SK-N-SH (cell line): ENCODE results near the gene BEST2. TPM values are rescaled to one million over a fixed set of nuclear protein-coding genes. Genes with fewer than 3 reads are reported as not detected.

Source experiments
- CTCF ChIA-PET: fragments of 300-600, 350-600 bp; formaldehyde crosslinking; extraction: SDS; loops from one replicate; lab custom pipeline; 2021; lab: Yijun Ruan, JAX
- POLR2A ChIA-PET: fragments of 350-600 bp; sonication (Branson Sonifier 250); formaldehyde crosslinking; extraction: SDS; loops from one replicate; lab custom pipeline; 2020; ENCODE audit warnings: antibody characterized with exemption, inconsistent platforms; lab: Yijun Ruan, JAX
- DNase-seq: peaks from one replicate; pipeline ENCODE4 v3.0.0; 2012
- H2AFZ ChIP-seq: fragments of 200-600 bp; sonication (generic); 2 replicates; pipeline ENCODE4 v1.8.1; 2016; ENCODE audit warnings: antibody characterized with exemption, mild to moderate bottlenecking, low read depth
- H3F3A ChIP-seq: fragments of 200-600 bp; sonication (generic); replicated peaks from 2 replicates; pipeline ENCODE3; 2016; ENCODE audit warnings: antibody characterized with exemption, mild to moderate bottlenecking; ENCODE audit not compliant: insufficient read depth
- H3K27ac ChIP-seq, 2 experiments: fragments of 200-500 bp in 1 of 2; fragments of 200-600 bp in 1 of 2; sonication (Bioruptor generic) in 1 of 2; sonication (generic), shearing (Covaris generic) in 1 of 2; 2 replicates each; pipeline versions ENCODE4 v1.5.1 to v1.6.1; 2014 to 2016; ENCODE audit warnings: low read depth in 2 of 2, inconsistent platforms in 1 of 2, low read length in 1 of 2, mild to moderate bottlenecking in 1 of 2, mixed read lengths in 1 of 2
- H3K27me3 ChIP-seq: fragments of 200-600 bp; sonication (generic), shearing (Covaris generic); 2 replicates; pipeline ENCODE4 v1.6.1; 2016; ENCODE audit warnings: mixed run types; ENCODE audit not compliant: insufficient read depth
- H3K36me3 ChIP-seq, 2 experiments: fragments of 200-500 bp in 1 of 2; fragments of 200-600 bp in 1 of 2; sonication (Bioruptor generic) in 1 of 2; sonication (generic) in 1 of 2; replicated peaks in 1 of 2; 2 replicates each; pipeline versions ENCODE3 to v1.5.1; 2014 to 2016; ENCODE audit warnings: low read length in 1 of 2, mild to moderate bottlenecking in 1 of 2; ENCODE audit not compliant: insufficient read depth in 2 of 2, control insufficient read depth in 1 of 2
- H3K4me1 ChIP-seq, 2 experiments: fragments of 200-500 bp in 1 of 2; fragments of 200-600 bp in 1 of 2; sonication (Bioruptor generic) in 1 of 2; sonication (generic), shearing (Covaris generic) in 1 of 2; 2 replicates each; pipeline versions ENCODE4 v1.5.1 to v1.6.1; 2014 to 2016; ENCODE audit warnings: low read depth in 1 of 2, low read length in 1 of 2, mixed run types in 1 of 2; ENCODE audit not compliant: insufficient read depth in 2 of 2, control insufficient read depth in 1 of 2
- H3K4me2 ChIP-seq: fragments of 200-600 bp; sonication (generic), shearing (Covaris generic); 2 replicates; pipeline ENCODE4 v1.6.1; 2017; ENCODE audit warnings: mixed run types
- H3K4me3 ChIP-seq, 2 experiments: fragments of 200-500 bp in 1 of 2; fragments of 200-600 bp in 1 of 2; sonication (Bioruptor generic) in 1 of 2; sonication (generic), shearing (Covaris generic) in 1 of 2; 2 replicates each; pipeline versions ENCODE4 v1.5.1 to v1.8.1; 2014 to 2016; ENCODE audit warnings: low read depth in 2 of 2, inconsistent platforms in 1 of 2, low read length in 1 of 2, mild to moderate bottlenecking in 1 of 2, mixed read lengths in 1 of 2, moderate library complexity in 1 of 2
- H3K79me2 ChIP-seq: fragments of 200-600 bp; sonication (generic); 2 replicates; pipeline ENCODE4 v1.8.1; 2017; ENCODE audit warnings: mild to moderate bottlenecking; ENCODE audit not compliant: insufficient read depth
- H3K9ac ChIP-seq: fragments of 200-600 bp; sonication (generic); 2 replicates; pipeline ENCODE4 v1.6.1; 2017; ENCODE audit warnings: mixed run types
- H3K9me2 ChIP-seq: fragments of 200-600 bp; sonication (generic); 2 replicates; pipeline ENCODE4 v1.6.1; 2017; ENCODE audit warnings: mixed run types
- H3K9me3 ChIP-seq: fragments of 200-600 bp; sonication (generic); 2 replicates; pipeline ENCODE4 v1.6.1; 2017; ENCODE audit warnings: mixed run types, mild to moderate bottlenecking, moderate library complexity
- H4K20me1 ChIP-seq: fragments of 200-600 bp; sonication (generic); 2 replicates; pipeline ENCODE4 v1.6.1; 2017; ENCODE audit warnings: mild to moderate bottlenecking, mixed run types; ENCODE audit not compliant: insufficient read depth
- CHD2 ChIP-seq: fragments of 150-350 bp; IDR thresholded peaks from 2 replicates; pipeline ENCODE4 v1.6.1; 2018; ENCODE audit warnings: low read length; ENCODE audit not compliant: partially characterized antibody
- ELF1 ChIP-seq: IDR thresholded peaks from 2 replicates; pipeline ENCODE4 v1.4.0; 2012
- EP300 ChIP-seq, 2 experiments: IDR thresholded peaks; 2 replicates each; pipeline versions ENCODE4 v1.4.0 to v1.6.1; 2012; ENCODE audit warnings: borderline replicate concordance in 1 of 2, low read depth in 1 of 2, low read length in 1 of 2
- FOXJ3 ChIP-seq: sonication (generic); formaldehyde crosslinking; IDR thresholded peaks from 2 replicates; pipeline ENCODE4 v1.5.1; 2020; ENCODE audit warnings: mild to moderate bottlenecking, missing genetic modification reagents
- GATA2 ChIP-seq: sonication (generic); formaldehyde crosslinking; IDR thresholded peaks from 2 replicates; pipeline ENCODE4 v1.5.0; 2020; ENCODE audit warnings: mild to moderate bottlenecking, missing genetic modification reagents
- MXI1 ChIP-seq: IDR thresholded peaks from 2 replicates; pipeline ENCODE4 v1.6.1; 2012; ENCODE audit warnings: mild to moderate bottlenecking, low read depth, low read length, improper control_type of control experiment
- NFIC ChIP-seq: IDR thresholded peaks from 2 replicates; pipeline ENCODE4 v1.4.0; 2012; ENCODE audit warnings: borderline replicate concordance
- NRF1 ChIP-seq: IDR thresholded peaks from 2 replicates; pipeline ENCODE4 v1.6.1; 2012; ENCODE audit warnings: low read depth, mild to moderate bottlenecking, low read length
- POLR2AphosphoS5 ChIP-seq: IDR thresholded peaks from 2 replicates; pipeline ENCODE4 v1.6.1; 2012; ENCODE audit warnings: low read depth, low read length
- RAD21 ChIP-seq: IDR thresholded peaks from 2 replicates; pipeline ENCODE4 v1.6.1; 2012; ENCODE audit warnings: mild to moderate bottlenecking, low read length
- RXRA ChIP-seq: IDR thresholded peaks from 2 replicates; pipeline ENCODE4 v1.4.0; 2012; ENCODE audit warnings: low read depth, mild to moderate bottlenecking, borderline replicate concordance
- SIN3A ChIP-seq: IDR thresholded peaks from 2 replicates; pipeline ENCODE4 v1.6.1; 2012; ENCODE audit warnings: low read depth, mild to moderate bottlenecking, low read length, moderate library complexity, borderline replicate concordance
- SMC3 ChIP-seq: IDR thresholded peaks from 2 replicates; pipeline ENCODE4 v1.6.1; 2012; ENCODE audit warnings: low read depth, low read length, improper control_type of control experiment
- TEAD4 ChIP-seq: IDR thresholded peaks from 2 replicates; pipeline ENCODE4 v1.4.0; 2012; ENCODE audit warnings: mild to moderate bottlenecking, borderline replicate concordance; ENCODE audit not compliant: insufficient read depth
- WGBS: methylation state at CpG from one replicate; pipeline ENCODE4 v1.1.6; 2017; ENCODE audit warnings: low lambda C conversion rate; 5-methylcytosine and 5-hydroxymethylcytosine counted together
- polyA plus RNA-seq, 3 experiments: library from polyadenylated mRNA; depleted of rRNA; stranded (reverse); fragments of >200 nt; gene quantifications; 2 replicates each; pipeline ENCODE4 v1.2.3, GENCODE V29; 2012
- TF ChIP-seq, protein P1 (sequence below): IDR thresholded peaks from 2 replicates; pipeline ENCODE4 v1.4.0; 2012; ENCODE audit warnings: low read depth
- TF ChIP-seq, protein P2 (sequence below): fragments of 200-600 bp; sonication (generic); IDR thresholded peaks from 2 replicates; pipeline ENCODE4 v1.6.1; 2017; ENCODE audit warnings: antibody characterized with exemption, mild to moderate bottlenecking, moderate library complexity
- TF ChIP-seq, protein P3 (sequence below): IDR thresholded peaks from 2 replicates; pipeline ENCODE4 v1.4.0; 2012; ENCODE audit warnings: low read depth, borderline replicate concordance
- TF ChIP-seq, protein P4 (sequence below): fragments of 150-350 bp; IDR thresholded peaks from 2 replicates; pipeline ENCODE4 v1.6.1; 2016; ENCODE audit warnings: mild to moderate bottlenecking, low read depth, low read length

BEST2 gene
- polyA plus RNA-seq, 1 of the 3 experiments (the other 2 are of a cell fraction): not detected

DNA sequence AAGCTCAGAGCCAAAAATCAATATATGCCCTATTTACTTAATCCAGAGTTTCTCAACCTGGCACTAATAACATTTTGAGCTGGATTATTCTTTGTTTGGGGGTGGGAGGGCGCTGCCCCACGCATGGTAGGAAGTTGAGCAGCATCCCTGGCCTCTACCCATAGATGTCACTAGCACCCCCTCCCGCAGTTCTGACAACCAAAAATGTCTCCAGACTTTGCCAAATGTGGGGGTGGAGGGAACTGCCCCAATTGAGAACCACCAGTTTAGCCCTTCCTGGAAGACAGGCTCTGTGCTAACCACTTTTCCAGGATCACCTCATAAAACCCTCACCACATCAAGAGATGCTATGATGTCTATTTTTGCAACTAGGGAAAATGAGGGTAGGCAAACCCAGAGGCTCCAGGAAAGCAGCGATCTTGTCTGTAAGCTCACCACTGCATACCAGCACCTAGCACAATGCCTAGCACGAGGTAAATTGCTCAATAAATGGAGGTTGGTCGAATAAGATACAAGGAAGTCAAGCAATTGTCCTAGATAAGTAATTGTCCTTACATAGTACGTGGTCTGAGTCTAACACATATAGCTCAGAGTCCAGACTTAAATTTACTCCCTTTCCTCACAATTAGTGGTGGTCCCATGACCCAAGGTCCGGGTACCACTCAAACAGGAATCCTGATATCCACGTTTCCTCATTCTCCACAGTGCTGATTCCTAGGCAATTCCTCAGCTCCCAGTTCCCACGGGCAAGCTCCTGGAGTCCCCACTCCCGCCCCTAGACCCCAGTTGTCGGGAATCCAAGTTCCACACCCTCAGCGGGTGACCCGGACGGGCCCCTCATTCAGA is 18.0 kb upstream of the BEST2 start:
- Histone ChIP-seq H3K27ac (peak overlapping the region; percentile 84 to 89), H3K4me1 (peaks cover 11 to 29% of the 10 kb centered on the region in 2 experiments; a peak in 1 of 4 replicates), H3K36me3 (peaks cover 19 to 24% of the 10 kb centered on the region in 2 experiments), H3K9ac (peak overlapping the region; percentile 98), H3K79me2 (peaks cover 70% of the 10 kb centered on the region), H3K4me2 (peak overlapping the region; percentile 92), H2AFZ (peak overlapping the region; percentile 58; the same call in 1 of the 2 replicates), H4K20me1 (peaks cover 39% of the 10 kb centered on the region), H3K4me3 (peak overlapping the region; percentile 87 to 90), H3F3A (peaks cover 26% of the 10 kb centered on the region), H3K9me2 (no peaks in the 10 kb centered on the region), H3K9me3 (no peaks in the 10 kb centered on the region), H3K27me3 (no peaks in the 10 kb centered on the region)
- peak; percentile 76 for DNase-seq
- ChIA-PET CTCF (interaction anchor here (1.2 to 23.9 kb wide), 8 partner anchors 10 to 113 kb away, joined by 3 to 273 read pairs (median 8); partner anchors contain the start of gene TNPO2), POLR2A (interaction anchor here (1.3 to 1.6 kb wide), 2 partner anchors 10 to 33 kb away, joined by 3 to 6 read pairs; partner anchors contain the start of gene TNPO2)
- TF ChIP-seq, protein P1, sequence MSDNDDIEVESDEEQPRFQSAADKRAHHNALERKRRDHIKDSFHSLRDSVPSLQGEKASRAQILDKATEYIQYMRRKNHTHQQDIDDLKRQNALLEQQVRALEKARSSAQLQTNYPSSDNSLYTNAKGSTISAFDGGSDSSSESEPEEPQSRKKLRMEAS: 0 out of 2 replicates have a peak, but pooled peaks have one; percentile 18
- no peak for TF ChIP-seq RXRA
- TF ChIP-seq, protein P2, sequence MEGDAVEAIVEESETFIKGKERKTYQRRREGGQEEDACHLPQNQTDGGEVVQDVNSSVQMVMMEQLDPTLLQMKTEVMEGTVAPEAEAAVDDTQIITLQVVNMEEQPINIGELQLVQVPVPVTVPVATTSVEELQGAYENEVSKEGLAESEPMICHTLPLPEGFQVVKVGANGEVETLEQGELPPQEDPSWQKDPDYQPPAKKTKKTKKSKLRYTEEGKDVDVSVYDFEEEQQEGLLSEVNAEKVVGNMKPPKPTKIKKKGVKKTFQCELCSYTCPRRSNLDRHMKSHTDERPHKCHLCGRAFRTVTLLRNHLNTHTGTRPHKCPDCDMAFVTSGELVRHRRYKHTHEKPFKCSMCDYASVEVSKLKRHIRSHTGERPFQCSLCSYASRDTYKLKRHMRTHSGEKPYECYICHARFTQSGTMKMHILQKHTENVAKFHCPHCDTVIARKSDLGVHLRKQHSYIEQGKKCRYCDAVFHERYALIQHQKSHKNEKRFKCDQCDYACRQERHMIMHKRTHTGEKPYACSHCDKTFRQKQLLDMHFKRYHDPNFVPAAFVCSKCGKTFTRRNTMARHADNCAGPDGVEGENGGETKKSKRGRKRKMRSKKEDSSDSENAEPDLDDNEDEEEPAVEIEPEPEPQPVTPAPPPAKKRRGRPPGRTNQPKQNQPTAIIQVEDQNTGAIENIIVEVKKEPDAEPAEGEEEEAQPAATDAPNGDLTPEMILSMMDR: peak; percentile 54
- no peak for TF ChIP-seq NFIC
- WGBS: 1% methylated on average over 15 of the region's 15 CpGs

DNA sequence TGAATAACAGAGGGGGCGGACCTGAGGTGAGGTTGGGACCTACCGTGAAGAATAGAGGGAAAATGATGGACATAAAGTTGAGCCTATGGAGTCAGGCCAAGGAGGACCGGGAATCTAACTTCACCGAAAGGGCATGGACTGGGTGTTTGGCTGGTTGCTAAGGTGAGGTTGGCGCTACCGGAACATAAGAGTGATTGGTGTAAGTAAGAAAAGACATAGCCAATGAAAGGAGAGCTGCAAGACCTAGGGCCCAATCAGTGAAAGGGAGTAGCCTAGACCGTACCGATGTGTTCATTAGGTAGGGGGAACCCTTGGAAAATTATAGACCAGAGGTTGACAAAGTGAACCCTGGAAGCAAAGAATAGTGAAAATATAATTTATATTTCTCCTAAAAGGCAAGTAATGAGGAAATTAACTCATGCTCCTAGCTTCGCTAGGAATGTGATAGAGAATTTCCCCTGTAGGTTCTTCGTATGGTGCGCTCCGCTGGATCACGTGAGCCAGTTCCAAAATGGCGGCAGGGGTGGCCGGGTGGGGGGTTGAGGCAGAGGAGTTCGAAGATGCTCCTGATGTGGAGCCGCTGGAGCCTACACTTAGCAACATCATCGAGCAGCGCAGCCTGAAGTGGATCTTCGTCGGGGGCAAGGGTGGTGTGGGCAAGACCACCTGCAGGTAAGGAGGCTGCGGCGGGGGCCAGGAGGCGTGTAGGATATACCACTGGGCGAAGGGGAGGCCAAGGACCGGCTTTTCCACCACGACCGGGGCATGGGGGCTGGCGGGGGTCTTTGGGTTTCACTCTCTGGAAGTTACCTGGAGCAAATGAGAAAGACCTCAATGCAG is 14.4 kb upstream of the BEST2 start, which contains the start of gene GET3:
Gene GET3, plus strand, starts transcription at position 503 of the 840 bp plus-strand sequence. Its CDS starts 9 bp downstream, at position 512.
- H3K9me2 ChIP-seq: no peaks in the 10 kb centered on the region
- peak within 1 kb of the TSS; percentile 81 for H3K9ac ChIP-seq
- peak within 1 kb of the TSS; percentile 83 to 84 for H3K4me3 ChIP-seq
- H3K27me3 ChIP-seq: no peaks in the 10 kb centered on the region
- ChIA-PET CTCF (interaction anchor here (0.9 to 23.9 kb wide), 8 partner anchors 9 to 65 kb away, joined by 3 to 273 read pairs (median 4); partner anchors contain the start of genes PRDX2 and THSD8), POLR2A (interaction anchor here (0.6 to 1.2 kb wide), 7 partner anchors 10 to 54 kb away, joined by 3 to 5 read pairs (median 3); partner anchors contain the start of gene JUNB)
- H3K36me3 ChIP-seq: peaks cover 6 to 11% of the 10 kb centered on the region in 2 experiments
- peak within 1 kb of the TSS; percentile 96 for H3K4me2 ChIP-seq
- peaks cover 9 to 28% of the 10 kb centered on the region in 2 experiments; a peak in 1 of 4 replicates for H3K4me1 ChIP-seq
- H3K9me3 ChIP-seq: no peaks in the 10 kb centered on the region
- WGBS: 2% methylated on average over 20 of the region's 29 CpGs
- H3K79me2 ChIP-seq: peaks cover 42% of the 10 kb centered on the region
- peaks cover 20% of the 10 kb centered on the region for H3F3A ChIP-seq
- H2AFZ ChIP-seq: peak within 1 kb of the TSS; percentile 82
- H4K20me1 ChIP-seq: peaks cover 17% of the 10 kb centered on the region
- H3K27ac ChIP-seq: peak within 1 kb of the TSS; percentile 84 to 96
- peak; percentile 86 for DNase-seq
- TF ChIP-seq EP300 (IDR thresholded peaks at IDR 0.05; ENCODE audit: borderline replicate concordance in 1 of 2, low read depth in 1 of 2, low read length in 1 of 2) (no peak), CHD2 (peak; percentile 11), MXI1 (peak; percentile 94), SMC3 (no peak), ELF1 (no peak), GATA2 (no peak), FOXJ3 (CRISPR knock-in tag) (no peak), NRF1 (no peak), POLR2AphosphoS5 (peak; percentile 82), SIN3A (peak; percentile 75; the same call in 1 of the 2 replicates), RAD21 (no peak), TEAD4 (no peak)
- TF ChIP-seq, protein P3, sequence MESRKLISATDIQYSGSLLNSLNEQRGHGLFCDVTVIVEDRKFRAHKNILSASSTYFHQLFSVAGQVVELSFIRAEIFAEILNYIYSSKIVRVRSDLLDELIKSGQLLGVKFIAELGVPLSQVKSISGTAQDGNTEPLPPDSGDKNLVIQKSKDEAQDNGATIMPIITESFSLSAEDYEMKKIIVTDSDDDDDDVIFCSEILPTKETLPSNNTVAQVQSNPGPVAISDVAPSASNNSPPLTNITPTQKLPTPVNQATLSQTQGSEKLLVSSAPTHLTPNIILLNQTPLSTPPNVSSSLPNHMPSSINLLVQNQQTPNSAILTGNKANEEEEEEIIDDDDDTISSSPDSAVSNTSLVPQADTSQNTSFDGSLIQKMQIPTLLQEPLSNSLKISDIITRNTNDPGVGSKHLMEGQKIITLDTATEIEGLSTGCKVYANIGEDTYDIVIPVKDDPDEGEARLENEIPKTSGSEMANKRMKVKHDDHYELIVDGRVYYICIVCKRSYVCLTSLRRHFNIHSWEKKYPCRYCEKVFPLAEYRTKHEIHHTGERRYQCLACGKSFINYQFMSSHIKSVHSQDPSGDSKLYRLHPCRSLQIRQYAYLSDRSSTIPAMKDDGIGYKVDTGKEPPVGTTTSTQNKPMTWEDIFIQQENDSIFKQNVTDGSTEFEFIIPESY: no peak
- TF ChIP-seq, protein P4, sequence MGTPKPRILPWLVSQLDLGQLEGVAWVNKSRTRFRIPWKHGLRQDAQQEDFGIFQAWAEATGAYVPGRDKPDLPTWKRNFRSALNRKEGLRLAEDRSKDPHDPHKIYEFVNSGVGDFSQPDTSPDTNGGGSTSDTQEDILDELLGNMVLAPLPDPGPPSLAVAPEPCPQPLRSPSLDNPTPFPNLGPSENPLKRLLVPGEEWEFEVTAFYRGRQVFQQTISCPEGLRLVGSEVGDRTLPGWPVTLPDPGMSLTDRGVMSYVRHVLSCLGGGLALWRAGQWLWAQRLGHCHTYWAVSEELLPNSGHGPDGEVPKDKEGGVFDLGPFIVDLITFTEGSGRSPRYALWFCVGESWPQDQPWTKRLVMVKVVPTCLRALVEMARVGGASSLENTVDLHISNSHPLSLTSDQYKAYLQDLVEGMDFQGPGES: 0 out of 2 replicates have a peak, but pooled peaks have one; percentile 79
